Natural killer cell (primary cell): ENCODE data around the gene AGXT. TPM values are rescaled to one million over a fixed set of nuclear protein-coding genes. Genes with fewer than 3 reads are reported as not detected.

Experiments
- ATAC-seq, 3 donors: fragments of 150-1000 bp in 2 of 3; fragments of 200-7000 bp in 1 of 3; cut with Tn5 transposase; 1 replicate in 1 of 3; 2 replicates in 2 of 3; pipeline ENCODE4 v1.10.0; 2021; ENCODE audit warnings: mild to moderate bottlenecking in 2 of 3, moderate library complexity in 2 of 3
- DNase-seq, 2 donors: peaks; one replicate each; pipeline versions ENCODE4 v3.0.0 to v3.0.0-alpha.2; 2013 to 2021; ENCODE audit warnings: mixed read lengths in 1 of 2
- H3K27ac ChIP-seq: one replicate; pipeline ENCODE4 v1.5.1; 2013; ENCODE audit warnings: mild to moderate bottlenecking, low read length
- H3K27me3 ChIP-seq: one replicate; pipeline ENCODE4 v1.6.1; 2013; ENCODE audit warnings: low read length; ENCODE audit not compliant: control insufficient read depth, insufficient read depth
- H3K36me3 ChIP-seq: one replicate; pipeline ENCODE4 v1.6.1; 2013; ENCODE audit warnings: low read length; ENCODE audit not compliant: control insufficient read depth, insufficient read depth
- H3K4me1 ChIP-seq: one replicate; pipeline ENCODE4 v1.6.1; 2013; ENCODE audit warnings: low read length; ENCODE audit not compliant: control insufficient read depth, insufficient read depth
- H3K4me3 ChIP-seq: one replicate; pipeline ENCODE4 v1.5.1; 2013; ENCODE audit warnings: low read length
- H3K9me3 ChIP-seq: one replicate; pipeline ENCODE4 v1.6.1; 2013; ENCODE audit warnings: low read length; ENCODE audit not compliant: control insufficient read depth, insufficient read depth
- H3K27ac Mint-ChIP-seq, 2 donors: one replicate each; pipeline ENCODE4 v1.8.0; 2022; ENCODE audit warnings: mild to moderate bottlenecking in 2 of 2, mixed read lengths in 2 of 2, moderate library complexity in 1 of 2
- H3K27me3 Mint-ChIP-seq, 2 donors: one replicate each; pipeline ENCODE4 v1.8.0; 2022; ENCODE audit warnings: low read depth in 2 of 2, mixed read lengths in 2 of 2
- H3K36me3 Mint-ChIP-seq: one replicate; pipeline ENCODE4 v1.8.0; 2022; ENCODE audit warnings: mixed read lengths
- H3K4me1 Mint-ChIP-seq, 2 donors: one replicate each; pipeline ENCODE4 v1.8.0; 2022; ENCODE audit warnings: mixed read lengths in 2 of 2
- H3K4me3 Mint-ChIP-seq: one replicate; pipeline ENCODE4 v1.8.0; 2022; ENCODE audit warnings: mild to moderate bottlenecking, moderate library complexity, mixed read lengths
- H3K9me3 Mint-ChIP-seq, 2 donors: one replicate each; pipeline ENCODE4 v1.8.0; 2022; ENCODE audit warnings: mixed read lengths in 2 of 2
- CTCF ChIP-seq: fragments of 200-600 bp; IDR thresholded peaks from one replicate; pipeline ENCODE4 v1.8.0; 2022; ENCODE audit warnings: antibody characterized with exemption
- WGBS: methylation state at CpG from one replicate; pipeline ENCODE4 v1.1.7; 2013; ENCODE audit warnings: missing lambda C conversion rate; ENCODE audit not compliant: insufficient coverage; 5-methylcytosine and 5-hydroxymethylcytosine counted together
- intact Hi-C: fragments of 100-400 bp; cut with micrococcal nuclease; formaldehyde crosslinking; loops from one replicate; pipeline ENCODE4 v1.14.2; 2022
- total RNA-seq, 4 donors: library from RNA; stranded (reverse); fragments of 120-200 nt in 1 of 4; gene quantifications; one replicate each; pipeline versions ENCODE4 v1.2.3 to v1.2.4, GENCODE V29; 2013 to 2022

The AGXT gene
- total RNA-seq, 3 donors from 2014 or later (not counting 1 experiment from before 2014, with no cell fraction given), result not detected

DNA sequence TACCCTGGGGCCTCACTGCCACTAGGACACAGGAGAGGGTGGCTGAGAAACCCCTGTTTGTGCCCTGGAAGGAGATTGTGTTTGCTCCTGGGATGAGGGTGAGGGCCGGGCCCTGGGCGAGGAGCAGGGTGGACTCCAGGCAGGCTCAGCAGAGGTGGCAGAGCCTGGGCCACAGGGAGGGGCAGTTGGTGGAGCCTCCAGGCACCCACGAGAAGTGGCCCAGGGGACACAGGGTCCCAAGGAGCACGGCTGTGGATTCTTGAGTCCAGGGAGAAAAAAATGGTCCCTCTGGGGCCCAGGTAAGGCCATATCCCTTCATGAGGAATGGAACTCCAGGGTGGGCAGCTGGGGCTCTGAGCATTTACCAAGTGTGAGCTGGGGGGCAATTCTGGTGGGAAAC, 19.0 kb downstream of the AGXT start:
- ATAC-seq, result no peak
- peaks cover 0 to 3% of the 10 kb centered on the region in 2 donors for H3K27me3 Mint-ChIP-seq
- TF ChIP-seq CTCF, result no peak
- Histone ChIP-seq H3K4me1 (no peaks in the 10 kb centered on the region), H3K9me3 (no peaks in the 10 kb centered on the region), H3K36me3 (no peaks in the 10 kb centered on the region), H3K27me3 (no peaks in the 10 kb centered on the region), H3K4me3 (no peak overlapping the region), H3K27ac (no peak overlapping the region)
- no peak overlapping the region for H3K4me3 Mint-ChIP-seq
- H3K9me3 Mint-ChIP-seq, result no peaks in the 10 kb centered on the region
- 78% methylated on average over 4 of the region's 4 CpGs for WGBS
- no peak for DNase-seq
- intact Hi-C loops, result no loop called here
- H3K27ac Mint-ChIP-seq, result no peak overlapping the region
- H3K4me1 Mint-ChIP-seq, result no peaks in the 10 kb centered on the region
- H3K36me3 Mint-ChIP-seq, result no peaks in the 10 kb centered on the region

GRCh38 chr2:240888130-240888889, 19.7 kb downstream of the AGXT start:
- no peaks in the 10 kb centered on the region for H3K4me1 Mint-ChIP-seq
- H3K36me3 Mint-ChIP-seq, result no peaks in the 10 kb centered on the region
- no peaks in the 10 kb centered on the region for H3K9me3 Mint-ChIP-seq
- ATAC-seq (no peak), DNase-seq (no peak)
- Histone ChIP-seq H3K9me3 (no peaks in the 10 kb centered on the region), H3K36me3 (no peaks in the 10 kb centered on the region), H3K27me3 (no peaks in the 10 kb centered on the region), H3K4me3 (no peak overlapping the region), H3K4me1 (peaks cover 2% of the 10 kb centered on the region), H3K27ac (no peak overlapping the region)
- no peak overlapping the region for H3K27ac Mint-ChIP-seq
- 93% methylated on average over 36 of the region's 37 CpGs for WGBS
- no peak for TF ChIP-seq CTCF
- no peak overlapping the region for H3K4me3 Mint-ChIP-seq
- H3K27me3 Mint-ChIP-seq, result peaks cover 0 to 2% of the 10 kb centered on the region in 2 donors
- intact Hi-C loops, result no loop called here

DNA sequence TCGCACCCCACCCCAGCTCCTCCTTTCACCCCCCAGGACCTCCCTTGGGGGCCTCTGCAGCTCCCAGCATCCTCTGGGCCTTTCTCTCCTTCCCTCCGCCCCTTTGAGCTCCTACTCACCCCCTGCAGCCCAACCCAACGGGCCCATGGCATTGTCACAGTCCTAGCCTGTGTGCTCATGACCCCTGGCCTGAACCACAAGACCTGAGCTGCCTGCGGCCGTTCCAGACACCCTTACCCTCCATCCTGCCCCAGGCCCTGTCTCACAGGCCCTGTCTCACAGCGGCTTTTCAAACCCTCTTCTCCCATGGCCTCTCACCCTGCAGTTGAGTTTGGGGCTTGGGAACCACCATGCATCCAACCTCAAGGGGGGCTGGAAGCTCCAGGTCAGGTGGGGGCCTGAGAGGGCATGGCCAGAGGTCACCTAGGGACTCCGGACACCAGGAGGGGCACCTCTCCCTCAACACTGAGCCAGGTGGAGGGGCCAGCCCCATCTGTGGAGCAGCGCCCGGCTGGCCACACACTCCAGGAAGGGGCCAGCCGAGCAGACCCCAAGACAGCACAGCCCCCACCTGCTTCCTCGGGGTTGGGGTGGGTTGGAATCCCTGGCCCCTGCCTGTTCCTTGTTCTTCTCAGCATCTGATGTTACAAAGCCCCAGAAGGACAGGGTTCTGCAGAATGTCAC, 20.4 kb downstream of the AGXT start:
- H3K27ac Mint-ChIP-seq, result no peak overlapping the region
- Histone ChIP-seq H3K27ac (no peak overlapping the region), H3K27me3 (no peaks in the 10 kb centered on the region), H3K36me3 (no peaks in the 10 kb centered on the region), H3K9me3 (no peaks in the 10 kb centered on the region), H3K4me1 (peaks cover 7% of the 10 kb centered on the region), H3K4me3 (no peak overlapping the region)
- TF ChIP-seq CTCF, result no peak
- no peaks in the 10 kb centered on the region for H3K27me3 Mint-ChIP-seq
- H3K4me1 Mint-ChIP-seq, result no peaks in the 10 kb centered on the region
- intact Hi-C loops, result no loop called here
- no peaks in the 10 kb centered on the region for H3K9me3 Mint-ChIP-seq
- ATAC-seq (no peak), DNase-seq (no peak)
- no peaks in the 10 kb centered on the region for H3K36me3 Mint-ChIP-seq
- WGBS, result 81% methylated on average over 11 of the region's 11 CpGs
- no peak overlapping the region for H3K4me3 Mint-ChIP-seq
